Cerebellar cortex (tissue), 1 donor: Measurements from ENCODE around the gene ST6GAL1.
A peak's percentile ranks its signal among the peaks of the same experiment; 100 is the strongest.

Experiments used
- DNase-seq: peaks from one replicate; pipeline ENCODE4 v3.0.0-alpha.2; 2015; ENCODE audit warnings: low spot score

Gene ST6GAL1

DNA sequence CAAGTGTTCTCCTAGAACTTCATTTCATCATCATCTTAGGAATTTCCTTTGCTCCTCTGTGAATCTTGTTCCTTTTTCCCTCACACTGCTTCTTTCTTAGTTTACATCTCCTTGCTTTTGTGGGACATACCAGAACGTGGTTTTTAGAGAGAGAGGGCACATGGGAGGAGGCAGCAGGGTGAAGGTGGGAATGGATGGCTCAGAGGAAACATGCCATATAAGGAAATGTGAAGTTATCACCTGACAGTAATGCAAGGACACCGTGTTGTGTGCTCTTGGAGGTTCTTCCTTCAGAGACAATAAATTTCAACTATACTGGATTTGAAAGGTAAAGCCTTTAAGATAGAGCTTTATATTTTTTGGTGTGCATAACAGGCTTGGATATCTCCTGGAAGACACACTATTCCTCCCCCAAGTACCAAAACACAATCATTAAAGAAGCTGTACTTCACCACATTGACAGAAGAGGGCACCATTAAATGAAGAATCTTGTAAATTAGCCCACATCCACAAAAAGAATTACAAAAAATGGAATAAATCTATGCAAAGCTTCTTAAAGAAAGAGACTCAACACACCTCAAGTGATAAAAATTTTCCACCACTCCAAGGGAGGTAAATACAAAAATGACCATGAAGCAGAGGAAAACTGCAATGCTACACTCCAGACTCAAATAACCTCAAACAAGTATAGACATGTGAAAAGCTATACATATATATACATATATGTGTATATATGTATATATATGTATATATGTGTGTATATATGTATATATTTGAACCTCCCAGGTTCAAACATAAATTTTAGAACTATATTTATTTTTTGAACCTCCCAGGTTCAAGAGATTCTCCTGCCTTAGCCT lies 182.8 kb downstream of the ST6GAL1 start:
- DNase-seq, result peak; percentile 6

DNA sequence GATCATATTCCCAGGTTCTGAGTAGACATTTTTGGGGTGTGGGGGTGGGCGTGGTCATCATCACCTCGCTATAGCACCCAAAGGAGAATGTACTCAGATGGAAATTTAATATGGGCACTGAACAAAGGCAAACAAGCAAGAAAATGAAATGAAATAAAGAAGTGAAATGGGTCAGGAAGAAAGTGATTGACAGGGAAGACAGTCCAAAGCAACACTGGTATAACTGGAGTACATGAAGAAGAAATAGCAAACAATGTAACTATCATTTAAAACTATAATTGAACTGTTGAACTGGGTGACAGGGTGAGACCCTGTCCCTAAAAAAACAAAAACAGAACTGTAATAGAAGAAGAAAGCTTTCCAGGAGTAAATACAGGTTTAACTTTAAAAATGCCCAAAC lies 184.2 kb downstream of the ST6GAL1 start:
- no peak for DNase-seq

DNA sequence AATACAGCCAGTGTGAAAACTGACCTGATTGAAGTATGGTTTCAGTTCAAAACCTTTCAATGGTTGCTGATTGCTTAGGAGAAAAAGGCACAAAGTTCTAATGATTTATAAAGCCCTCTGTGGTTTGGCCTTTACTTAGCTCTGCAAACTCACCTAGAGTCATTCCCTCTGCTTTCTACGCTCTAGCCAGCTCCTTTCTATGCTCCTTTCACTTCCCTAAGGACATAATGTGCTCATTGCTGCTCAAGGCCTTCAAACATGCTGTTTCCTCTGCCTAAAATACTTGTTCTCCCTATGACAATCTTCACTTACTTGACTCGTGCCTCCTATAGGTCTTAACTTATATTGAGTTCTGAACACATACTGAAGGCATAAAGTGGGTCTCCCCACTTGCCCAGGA lies 190.0 kb downstream of the ST6GAL1 start:
- DNase-seq, result no peak

DNA sequence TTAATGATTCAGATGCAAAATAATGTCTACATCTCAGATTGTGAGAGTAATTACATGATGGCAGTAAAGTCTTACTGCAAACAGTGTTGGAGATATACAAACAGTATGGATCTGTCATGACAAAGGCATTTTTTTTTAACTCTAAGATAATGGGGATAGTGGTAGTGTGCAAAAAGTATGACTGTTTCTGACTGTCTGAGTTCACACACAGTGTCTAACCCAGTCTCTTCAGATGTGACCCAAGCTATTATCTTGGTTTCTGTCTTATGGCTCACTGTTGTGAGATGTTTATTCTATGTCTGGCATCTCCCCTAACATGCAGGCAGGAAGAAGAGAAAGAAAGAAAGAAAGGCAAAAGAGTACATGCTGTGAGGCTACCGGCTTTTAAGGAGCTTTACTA lies 191.9 kb downstream of the ST6GAL1 start:
- no peak for DNase-seq

DNA sequence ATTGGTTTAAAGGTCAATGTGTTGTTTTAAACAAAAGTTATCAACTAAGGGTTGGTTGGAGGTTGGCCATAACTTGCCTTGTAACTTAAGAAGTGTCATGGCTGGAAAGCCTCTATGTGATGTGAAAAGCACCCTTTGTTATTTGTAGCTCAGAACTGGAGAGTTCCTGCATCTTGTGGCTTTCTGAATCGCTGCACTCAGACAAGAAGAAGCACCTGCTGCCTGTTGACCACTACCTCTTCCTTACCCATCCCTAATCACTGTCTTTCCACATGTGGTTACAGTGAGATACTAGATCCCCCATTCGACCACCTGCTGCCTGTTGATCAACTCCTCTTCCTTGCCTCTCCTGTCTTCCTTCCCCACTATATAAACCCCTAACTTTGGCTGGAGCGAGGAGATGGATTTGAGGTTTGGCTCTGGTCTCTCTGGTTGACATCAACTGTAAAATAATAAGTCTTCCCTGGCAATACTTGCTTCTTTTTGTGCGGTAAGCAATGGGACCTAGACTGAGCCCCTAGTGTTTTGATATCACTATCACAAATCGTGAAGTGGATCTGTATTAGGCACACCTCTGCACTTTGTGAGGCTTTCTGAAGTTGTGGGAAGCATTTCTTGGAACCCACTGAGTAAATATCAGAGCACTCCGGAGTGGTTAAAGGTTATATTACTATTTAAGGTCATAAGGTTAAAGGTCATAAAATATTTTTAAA lies 195.1 kb downstream of the ST6GAL1 start:
- DNase-seq, result no peak
